HG03571 (cell line): ENCODE data around the gene LARGE2.

Experiments used
- ATAC-seq: cut with Tn5 transposase; IDR thresholded peaks from one replicate; pipeline ENCODE4 v1.9.1; 2021; ENCODE audit not compliant: unreplicated experiment

The LARGE2 gene

DNA sequence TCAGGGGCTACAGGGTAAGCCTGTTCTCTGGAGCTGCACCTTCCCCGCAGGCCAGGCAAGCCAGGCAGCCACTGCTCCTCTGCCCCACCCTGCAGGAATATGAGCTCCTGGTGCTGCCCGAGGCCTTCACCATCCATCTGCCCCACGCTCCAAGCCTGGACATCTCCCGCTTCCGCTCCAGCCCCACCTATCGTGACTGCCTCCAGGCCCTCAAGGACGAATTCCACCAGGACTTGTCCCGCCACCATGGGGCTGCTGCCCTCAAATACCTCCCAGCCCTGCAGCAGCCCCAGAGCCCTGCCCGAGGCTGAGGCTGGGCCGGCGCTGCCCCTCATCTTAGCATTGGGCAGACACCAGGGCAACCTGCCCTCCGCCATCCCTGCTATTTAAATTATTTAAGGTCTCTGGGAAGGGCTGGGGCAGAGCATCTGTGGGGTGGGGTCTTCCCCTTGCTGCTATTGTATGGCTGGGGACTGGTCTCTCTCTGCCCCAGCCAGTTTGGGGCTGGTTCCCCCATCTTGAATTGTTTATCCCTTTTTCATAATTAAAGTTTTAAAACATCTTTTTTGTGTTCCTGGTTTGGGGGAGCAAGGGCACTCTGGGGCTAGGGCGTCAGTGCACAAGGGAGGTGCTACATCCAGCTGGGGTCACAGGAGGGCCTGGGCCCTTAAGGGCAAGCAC, 6.2 kb downstream of the LARGE2 start:
- no peak for ATAC-seq

DNA sequence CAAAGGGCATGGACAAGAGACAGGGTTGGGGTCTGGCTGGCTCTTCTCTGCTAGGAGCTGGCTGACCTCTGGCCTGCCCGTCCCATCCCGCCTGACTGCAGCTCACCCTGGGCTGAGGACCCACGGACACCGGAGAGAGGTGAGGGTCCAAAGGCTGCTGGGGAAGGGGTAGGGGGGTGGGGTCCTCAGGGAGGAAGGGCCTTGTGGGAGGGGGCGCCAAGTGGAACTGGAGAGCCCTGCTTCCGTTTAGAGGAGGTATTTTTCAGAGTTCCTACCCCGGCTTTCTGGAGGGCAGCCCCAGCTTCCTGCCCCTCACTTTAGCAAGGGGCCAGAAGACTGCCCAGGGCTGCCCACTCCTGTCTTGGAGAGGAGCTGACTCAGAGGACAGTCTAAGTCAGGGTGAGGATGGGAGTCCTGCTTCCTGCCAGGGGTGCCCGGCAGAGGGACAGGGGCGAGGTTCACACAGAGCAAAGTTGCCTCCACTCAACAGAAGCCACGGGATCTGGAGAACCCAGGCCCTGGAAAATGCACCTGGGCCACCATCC, 7.1 kb downstream of the LARGE2 start:
- ATAC-seq: peak; percentile 24

DNA sequence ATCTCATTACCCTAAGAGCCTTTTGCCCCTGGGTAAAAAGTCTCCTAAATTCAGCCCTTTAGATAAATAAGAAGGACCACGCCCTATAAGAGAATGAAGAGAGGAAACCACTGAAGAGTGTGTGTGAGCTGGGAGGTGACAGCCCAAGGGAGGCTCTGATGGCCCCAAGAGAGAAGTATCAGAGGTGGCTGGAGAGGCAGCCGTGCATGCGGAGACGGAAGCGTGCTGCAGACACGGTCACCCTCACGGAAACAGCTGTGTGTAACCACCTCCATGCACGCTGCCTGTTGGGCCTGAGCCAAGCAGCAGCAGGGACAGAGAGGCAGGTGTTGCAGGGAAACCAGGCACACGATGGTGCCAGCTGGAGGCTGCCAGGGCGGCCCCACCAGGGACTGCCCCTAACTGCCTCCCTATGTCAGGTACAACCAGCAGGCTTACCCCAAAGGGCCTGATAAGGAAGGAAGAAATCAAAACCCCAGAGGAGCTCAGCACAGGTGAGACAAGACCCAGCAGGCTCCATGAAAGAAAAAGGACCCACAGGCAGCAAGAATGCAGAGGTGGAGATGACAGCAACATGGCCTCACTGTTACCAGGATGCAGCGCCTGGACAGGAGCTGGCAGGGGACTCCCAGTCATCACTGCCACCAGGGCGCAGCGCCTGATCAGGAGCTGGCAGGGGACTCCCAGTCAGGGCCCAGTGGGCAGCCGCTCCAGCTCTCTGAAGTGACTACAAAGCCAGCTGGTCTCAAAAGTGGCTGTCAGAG, 7.8 kb downstream of the LARGE2 start:
- peak; percentile 92 for ATAC-seq

DNA sequence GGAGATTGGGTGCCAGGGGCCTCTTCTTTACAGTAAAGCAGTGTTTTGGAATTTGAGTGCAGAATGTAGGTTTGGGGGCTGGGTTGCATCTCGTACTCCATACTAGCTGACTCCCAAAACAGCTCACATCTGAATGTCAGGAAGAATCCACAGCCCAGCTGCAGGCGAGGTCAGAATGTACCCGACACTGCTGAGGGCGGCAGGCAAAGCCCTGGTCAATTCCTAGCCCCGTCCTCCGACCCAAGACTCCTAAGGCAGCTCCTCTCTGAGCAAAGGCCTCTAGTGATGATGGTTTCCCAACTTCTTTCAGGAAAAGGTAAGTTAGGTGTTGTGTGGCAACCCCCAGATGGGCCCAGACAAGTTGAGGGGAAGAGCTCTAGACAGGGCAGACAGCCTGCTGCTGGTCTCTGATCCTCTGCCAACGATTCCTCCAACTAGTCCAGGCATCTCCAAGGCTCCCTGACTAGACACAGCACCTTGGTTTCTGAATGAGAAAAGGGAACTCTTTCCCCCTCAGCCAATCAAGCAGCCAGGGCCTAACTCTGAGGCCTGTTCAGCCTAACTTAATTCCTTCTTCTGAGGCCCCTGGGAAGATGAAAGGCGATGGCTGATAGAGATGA, 8.6 kb downstream of the LARGE2 start:
- ATAC-seq: no peak

DNA sequence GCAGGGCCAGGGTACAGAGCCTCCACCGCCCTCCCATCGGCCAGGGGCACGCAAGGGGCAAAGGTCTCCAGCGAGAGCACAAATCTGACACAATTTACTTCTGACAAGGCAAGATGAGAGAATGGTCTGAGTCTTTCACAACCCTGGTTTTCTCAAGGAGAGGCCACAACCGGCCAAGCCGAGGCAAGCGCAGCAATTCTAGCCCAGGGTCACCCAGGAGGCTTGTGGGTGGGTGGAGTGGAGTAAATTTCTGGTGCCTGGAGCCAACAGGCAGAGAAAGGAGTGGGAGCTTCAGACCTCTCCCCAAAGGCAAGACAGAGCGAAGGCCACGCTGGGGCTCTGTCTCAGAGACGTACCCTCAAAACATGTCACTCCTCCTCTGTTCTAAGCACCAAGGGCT, 9.3 kb downstream of the LARGE2 start:
- no peak for ATAC-seq

DNA sequence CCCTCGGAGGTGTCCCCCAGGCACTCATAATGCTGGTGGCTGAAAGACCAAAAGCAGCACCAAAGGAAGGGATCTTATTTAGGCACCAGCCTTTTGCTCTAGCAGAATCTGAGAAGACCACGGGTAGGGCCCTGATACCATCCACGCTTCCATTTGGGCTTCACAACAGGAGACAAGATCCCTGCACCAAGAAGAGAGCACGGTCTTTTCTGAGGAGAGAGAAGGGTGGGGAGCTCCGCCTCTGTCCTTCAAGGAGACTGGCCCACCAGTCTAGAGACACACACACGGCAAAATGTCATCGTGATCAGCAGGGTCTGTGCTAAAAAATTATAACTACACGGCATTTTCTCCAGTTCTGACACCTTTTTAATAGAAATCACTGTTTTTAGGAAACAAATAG, 9.8 kb downstream of the LARGE2 start:
- ATAC-seq: no peak

DNA sequence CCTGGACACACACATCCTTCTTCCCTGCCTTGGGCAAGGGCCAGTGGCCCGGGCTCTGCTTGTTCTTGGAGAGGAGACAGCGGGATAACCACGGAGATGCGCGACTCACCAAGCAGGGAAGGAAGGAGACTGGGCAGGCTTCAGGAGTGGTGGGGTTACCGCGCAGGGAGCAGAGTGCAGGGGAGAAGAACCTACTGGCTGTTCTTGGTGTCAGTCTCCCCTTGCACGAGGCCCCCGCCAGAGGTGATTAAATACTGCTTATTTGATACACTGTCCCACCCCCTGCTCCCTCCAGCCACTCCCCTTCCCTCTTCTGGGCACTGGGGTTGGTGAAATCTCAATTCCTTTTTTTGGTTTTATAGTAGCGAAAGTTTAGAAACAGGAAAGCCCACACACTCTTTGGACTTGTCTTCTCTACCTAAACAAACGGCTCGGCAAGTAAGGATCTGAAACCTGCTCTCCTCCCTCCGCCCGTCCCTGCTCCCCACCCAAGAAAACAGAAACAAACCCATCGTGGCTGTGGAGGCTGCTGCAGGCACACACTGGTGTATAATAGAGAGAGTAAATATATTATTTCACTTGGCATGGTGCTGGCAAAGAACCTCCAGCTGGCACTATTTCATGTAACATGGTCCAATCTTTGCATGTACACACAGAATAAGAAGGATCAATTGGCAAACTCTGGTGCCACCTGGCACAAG, 10.8 kb downstream of the LARGE2 start:
- no peak for ATAC-seq

DNA sequence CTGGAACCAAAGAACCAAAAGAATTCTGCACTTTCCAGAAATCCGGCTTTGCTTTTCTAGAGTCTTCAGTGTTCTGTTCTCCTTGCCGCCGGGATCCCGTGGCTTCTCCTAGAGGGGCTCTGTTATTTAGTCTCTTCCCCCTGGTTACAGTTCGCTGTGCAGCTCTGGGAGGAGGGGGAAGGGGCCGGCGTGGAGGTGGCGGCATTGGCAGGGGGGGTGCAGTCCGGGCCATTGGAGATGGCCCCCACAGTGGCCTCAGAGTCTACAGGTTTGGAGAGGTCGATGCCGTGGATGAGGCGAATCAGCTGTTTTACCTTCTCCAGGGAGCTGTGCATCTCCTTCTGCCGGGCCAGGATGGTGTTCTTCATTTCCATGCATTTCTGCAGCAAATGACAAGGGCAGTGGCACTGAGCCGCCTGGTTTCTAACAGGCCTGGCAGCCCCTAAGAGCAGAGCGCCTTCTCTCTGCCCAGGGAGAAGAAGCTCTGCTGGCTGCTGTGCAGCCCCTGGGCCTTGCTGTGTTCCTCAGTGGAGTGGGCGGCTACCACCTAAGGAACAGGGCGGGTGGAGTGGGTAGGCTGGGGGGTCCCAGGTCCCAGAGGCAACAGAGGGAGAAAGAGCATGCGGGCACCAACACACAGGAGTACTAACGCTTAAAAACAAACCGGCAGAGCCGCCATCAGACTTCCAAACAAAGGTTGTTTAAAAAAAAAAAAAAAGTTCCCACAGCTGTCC, 11.6 kb downstream of the LARGE2 start:
- ATAC-seq: no peak

DNA sequence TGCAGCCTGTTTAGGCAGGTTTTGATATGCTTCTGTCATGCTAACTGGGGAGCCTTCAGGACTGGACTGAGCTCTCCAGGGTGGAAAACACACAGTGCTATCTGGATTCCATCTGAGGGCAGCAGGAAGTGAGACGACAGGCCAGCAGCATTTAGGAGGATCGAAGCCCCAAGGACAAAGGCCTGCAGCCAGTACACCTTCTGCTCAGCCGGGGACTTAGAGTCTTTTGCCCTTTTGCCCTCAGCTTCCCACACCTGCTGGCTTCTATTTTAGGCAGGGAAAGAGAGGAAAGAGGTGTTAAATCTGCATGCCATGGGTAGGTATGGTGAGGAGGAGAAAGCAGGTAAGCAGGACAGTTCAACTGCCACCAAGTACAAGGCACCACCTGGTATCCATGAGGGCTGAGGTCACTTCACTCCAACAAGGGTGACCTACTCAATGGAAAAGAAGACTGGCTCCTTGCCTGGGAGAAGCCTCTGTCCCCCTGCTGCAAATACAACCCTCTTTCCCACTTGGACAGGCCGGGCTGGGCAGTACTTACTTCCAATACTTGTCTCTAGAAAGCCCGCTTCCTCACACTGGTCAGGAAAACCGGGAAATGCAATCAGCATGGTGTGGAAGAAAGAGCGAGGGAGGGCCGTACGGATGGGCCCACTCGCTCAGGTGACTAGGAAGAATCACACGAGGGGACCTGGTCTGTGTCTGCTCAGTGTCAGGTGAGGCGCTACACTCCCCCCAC, 12.3 kb downstream of the LARGE2 start:
- no peak for ATAC-seq

DNA sequence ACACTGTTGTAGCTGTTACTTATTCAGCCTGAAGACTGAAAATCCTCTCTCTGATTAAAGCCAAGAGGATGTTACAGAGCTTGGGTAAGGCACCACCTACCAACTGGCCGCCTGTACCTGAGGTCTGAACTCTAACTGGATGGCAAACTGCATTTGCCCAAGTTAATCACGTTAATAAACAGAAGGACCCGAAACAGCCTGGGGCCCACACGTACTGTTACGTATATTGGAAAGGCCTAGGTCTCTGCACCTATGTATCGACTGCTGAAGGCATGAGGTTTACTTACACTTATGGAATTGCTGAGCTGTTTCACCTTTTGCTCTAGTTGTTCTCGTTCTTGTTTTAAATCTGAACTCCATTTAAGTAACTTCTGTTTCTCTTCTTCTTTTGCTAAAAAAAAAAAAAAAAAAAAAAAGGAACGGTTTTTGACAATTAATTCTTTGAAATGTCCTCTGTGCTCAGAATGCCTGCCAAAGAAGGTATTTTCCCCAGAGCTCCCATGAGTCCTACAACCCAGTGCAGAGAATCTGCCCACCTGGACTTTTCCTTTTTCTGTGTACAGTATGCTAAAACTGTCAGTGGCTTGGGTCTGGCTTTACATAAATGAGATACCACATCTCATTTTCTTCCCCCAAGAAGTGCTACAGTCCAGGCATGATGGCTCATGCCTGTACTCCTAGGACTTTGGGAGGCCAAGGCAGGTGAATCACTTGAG, 13.1 kb downstream of the LARGE2 start:
- ATAC-seq: no peak

DNA sequence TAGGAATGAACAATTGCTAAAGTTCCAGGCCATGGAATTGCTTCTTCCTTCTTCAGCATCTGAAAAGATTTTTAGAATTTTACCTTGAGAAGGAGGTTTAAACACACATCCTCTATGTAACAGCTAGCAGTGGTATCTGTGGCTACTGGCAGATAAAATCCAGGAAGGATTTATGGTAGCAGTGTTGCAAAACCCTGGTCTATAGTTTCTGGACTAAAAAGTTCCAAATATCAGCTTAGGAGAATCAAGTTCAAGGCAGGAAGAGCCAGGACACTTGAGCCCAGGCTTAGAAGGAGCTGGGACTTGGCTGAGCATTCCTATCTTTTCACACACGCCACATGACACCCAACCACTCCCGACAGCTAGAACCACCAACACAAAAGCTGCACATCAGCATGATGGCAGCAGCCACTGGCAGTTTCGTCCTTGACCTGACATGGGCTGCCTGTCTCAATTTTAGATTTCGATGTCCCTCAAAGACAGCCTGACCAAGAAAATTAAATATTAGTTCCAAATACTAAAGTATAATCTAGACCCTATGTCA, 14.1 kb downstream of the LARGE2 start:
- ATAC-seq: no peak

DNA sequence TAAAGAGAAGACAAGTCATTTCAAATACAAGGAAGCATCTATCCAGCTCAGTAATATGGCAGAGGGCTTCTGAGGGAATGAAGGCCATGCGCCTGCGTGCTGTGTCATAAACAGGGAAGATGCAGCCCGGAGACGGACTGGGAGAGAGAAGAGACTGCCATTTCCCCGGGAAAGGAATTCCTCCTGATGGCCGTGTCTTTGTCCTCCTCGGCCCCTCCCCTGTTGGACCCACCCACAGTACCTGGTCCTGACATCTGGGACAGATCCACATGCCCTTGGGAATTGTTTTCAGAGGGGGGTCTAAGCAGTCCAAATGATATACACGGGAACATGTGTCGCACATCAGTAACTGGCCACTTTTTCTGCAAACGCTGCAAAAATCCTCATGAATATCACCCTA, 15.5 kb downstream of the LARGE2 start:
- ATAC-seq: no peak

DNA sequence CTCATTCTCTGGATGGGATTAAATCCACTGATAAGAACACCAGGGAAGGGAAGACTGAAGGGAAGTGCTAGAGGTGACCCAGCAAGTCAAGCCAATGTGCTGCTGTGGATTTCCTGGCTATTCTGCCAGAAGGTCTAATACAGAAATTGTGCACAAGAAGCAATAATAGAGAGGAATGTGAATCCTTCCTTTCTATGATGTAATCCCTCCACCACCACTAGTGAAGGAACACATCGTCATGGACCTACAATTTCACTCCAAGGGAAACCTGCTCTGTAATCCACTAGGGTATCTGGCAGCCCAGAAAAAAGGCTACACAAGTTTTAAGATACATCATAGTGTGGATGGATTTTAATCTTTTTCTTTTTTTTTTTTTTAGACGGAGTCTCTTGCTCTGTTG, 17.4 kb downstream of the LARGE2 start:
- no peak for ATAC-seq

DNA sequence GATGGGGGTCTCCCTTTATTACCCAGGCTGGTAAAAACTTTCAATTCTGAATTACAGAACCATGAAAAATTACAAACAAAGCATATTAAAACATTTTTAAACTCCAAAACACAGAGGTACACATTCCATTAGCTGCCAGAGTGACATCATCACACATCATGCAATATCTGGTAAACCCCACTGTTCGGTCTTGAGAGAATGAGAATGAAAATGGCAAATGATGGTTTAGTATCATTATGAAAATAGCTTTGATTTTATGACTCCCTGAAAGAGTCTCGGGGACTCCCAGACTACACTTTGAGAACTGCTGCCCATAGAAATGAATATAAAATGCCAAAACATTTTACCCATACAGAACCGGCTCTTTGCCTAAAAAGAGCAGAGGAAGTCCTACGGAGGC, 18.8 kb downstream of the LARGE2 start:
- ATAC-seq: no peak

DNA sequence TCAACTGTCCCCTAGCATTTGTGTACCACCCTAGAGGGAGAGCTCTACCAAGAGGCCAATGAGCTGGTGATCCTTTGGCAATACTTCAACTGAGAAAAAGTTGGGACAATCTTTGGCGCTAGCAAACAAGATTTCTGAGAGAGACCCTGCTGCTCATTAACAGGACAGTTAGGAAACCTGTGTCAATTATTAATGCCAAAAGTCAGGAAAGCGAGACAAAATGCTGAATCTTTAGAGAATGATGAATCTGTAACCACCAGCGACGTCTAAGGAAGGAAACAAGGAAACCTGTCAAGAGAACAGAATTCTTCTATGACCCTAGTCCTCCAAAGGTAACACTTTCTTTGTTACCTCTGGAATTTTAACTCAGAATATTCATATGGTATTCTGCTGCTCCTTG, 19.9 kb downstream of the LARGE2 start:
- no peak for ATAC-seq

DNA sequence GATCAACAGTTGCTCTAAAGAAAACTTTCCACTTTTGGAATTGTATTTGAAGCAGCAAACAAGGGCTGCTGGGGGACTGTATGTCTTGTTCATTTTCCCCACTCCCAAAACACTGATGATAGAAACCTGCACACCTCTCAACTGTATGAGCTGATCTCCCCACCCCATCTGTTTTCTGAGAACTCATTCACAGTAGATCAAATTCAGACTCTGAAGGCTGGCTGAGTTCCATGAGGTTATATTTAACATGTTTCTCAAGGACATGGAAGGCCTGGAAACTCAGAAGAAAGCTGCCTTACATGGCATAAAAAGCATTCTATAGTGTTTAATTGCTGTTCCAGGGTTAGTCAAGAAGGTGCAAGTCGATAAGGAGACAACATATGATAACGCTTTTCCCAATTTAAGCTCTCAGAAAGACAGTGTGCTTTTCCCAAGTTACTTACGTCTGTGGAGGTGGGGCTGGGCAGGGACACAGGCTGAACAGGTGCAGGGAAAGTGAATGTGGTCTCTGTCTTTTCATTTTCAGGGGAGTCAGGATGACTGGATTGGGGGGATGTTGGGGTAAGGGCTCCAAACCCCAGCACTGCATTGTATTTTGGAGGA, 23.0 kb downstream of the LARGE2 start:
- no peak for ATAC-seq

DNA sequence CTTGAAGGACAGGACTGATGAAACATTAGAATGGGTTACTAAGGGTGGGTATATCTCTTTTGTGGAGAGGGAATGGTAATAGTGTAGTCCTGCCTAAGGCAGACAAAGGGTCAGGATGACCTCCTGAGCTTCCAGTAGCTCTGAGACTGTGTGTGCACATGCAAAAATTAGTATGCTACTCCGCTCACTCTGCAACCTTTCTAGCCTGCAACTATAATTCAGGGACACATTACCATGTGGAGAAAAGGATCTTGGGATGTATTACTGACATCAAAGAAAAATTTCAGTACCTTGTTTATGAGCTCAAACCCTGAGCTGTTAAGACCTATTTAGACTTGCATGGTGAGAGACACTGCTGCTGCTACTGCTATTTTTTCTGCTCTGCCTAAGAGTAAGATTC, 25.4 kb downstream of the LARGE2 start:
- ATAC-seq: no peak

DNA sequence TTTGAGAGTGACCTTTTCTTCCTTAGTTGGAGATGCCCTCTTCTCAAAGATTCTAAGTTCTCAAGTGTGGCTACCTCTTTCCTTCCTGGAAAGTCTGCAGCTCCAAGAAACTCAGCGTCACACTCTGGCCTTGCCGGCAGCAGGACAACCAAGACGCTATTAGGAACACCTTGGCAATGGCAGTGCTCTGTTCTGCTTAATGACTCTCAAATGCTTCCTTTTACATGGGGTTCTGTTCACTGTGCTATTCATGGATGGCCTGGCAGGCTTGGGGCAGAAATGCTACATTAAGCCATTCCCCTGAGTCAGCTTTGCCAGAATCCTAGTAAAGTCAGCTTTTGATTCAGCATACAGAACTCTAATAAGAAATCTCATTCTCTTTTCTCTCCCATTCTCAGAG, 25.9 kb downstream of the LARGE2 start:
- no peak for ATAC-seq

DNA sequence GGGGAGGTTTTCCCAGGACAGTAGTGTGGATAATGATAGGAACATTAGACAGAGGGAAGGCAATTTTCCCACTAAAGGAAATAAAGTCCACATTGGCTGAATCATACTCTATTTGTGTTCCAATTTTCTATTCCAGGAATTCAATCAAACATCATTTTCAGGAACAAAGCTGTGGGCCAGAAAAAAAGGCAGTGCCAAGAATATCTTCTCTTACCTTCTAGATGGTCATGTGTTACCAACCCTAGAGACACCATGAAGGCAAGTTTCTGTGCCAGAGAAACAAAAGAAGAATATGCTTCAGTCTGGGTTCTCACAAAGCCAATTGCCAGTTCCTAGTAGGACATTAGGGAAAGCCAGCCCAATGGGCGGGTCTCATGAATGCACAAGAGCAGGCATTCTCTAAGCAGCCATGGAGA, 27.5 kb downstream of the LARGE2 start:
- no peak for ATAC-seq
